ENCODE measurements around the gene ZEB1.

GRCh38 chr10:31457858-31458257 is 138.8 kb downstream of the ZEB1 start:
- TF ChIP-seq SIN3A (IDR thresholded peaks at IDR 0.05; ENCODE audit: borderline replicate concordance, insufficient read depth, low read depth, low read length) (no peak), CTCF (IDR thresholded peaks at IDR 0.05) (no peak)
